H1 (cell line): ENCODE measurements around the gene RIPOR3. TPM values are rescaled to one million over a fixed set of nuclear protein-coding genes. Genes with fewer than 3 reads are reported as not detected.

ENCODE experiments used
- CTCF ChIA-PET: fragments of 300-600 bp; sonication (Branson Sonifier 250); formaldehyde crosslinking; loops from one replicate; lab custom pipeline; 2021; ENCODE audit not compliant: partially characterized antibody; lab: Charles Lee
- POLR2A ChIA-PET: fragments of 300-600 bp; sonication (Branson Sonifier 250); formaldehyde crosslinking; loops from one replicate; lab custom pipeline; 2021; ENCODE audit warnings: inconsistent platforms; ENCODE audit not compliant: partially characterized antibody; lab: Charles Lee
- DNase-seq, 2 experiments: peaks; one replicate each; pipeline versions ENCODE4 v3.0.0 to v3.0.0-alpha.2; 2010 to 2022; ENCODE audit warnings: low spot score in 2 of 2, low read depth in 1 of 2, mixed read lengths in 1 of 2
- FAIRE-seq: peaks from 2 replicates; lab custom pipeline; 2011; peaks lifted over from hg19 to GRCh38; lab: Jason Lieb, UNC
- H2AFZ ChIP-seq: 2 replicates; pipeline ENCODE4 v1.8.1; 2012; ENCODE audit warnings: low read length, inconsistent platforms
- H2AK5ac ChIP-seq: 2 replicates; pipeline ENCODE4 v1.6.1; 2013; ENCODE audit warnings: low read depth, low read length
- H2BK120ac ChIP-seq: replicated peaks from 2 replicates; pipeline ENCODE3; 2013; ENCODE audit warnings: low read depth, low read length, inconsistent platforms
- H2BK12ac ChIP-seq: 2 replicates; pipeline ENCODE4 v1.6.1; 2013; ENCODE audit warnings: low read depth, low read length
- H2BK15ac ChIP-seq: 2 replicates; pipeline ENCODE4 v1.6.1; 2013; ENCODE audit warnings: low read length
- H2BK20ac ChIP-seq: 2 replicates; pipeline ENCODE4 v1.6.1; 2013; ENCODE audit warnings: low read length
- H2BK5ac ChIP-seq: 2 replicates; pipeline ENCODE4 v1.6.1; 2013; ENCODE audit warnings: low read depth, low read length
- H3K14ac ChIP-seq: 2 replicates; pipeline ENCODE4 v1.6.1; 2013; ENCODE audit warnings: inconsistent platforms; ENCODE audit not compliant: insufficient read length
- H3K18ac ChIP-seq: 2 replicates; pipeline ENCODE4 v1.6.1; 2013; ENCODE audit warnings: low read length; ENCODE audit errors: extremely low read depth
- H3K23ac ChIP-seq: 2 replicates; pipeline ENCODE4 v1.6.1; 2013; ENCODE audit warnings: inconsistent platforms; ENCODE audit not compliant: insufficient read length
- H3K23me2 ChIP-seq: 2 replicates; pipeline ENCODE4 v1.6.1; 2013; ENCODE audit warnings: low read depth, low read length
- H3K27ac ChIP-seq: 2 replicates; pipeline ENCODE4 v1.6.1; 2011; ENCODE audit warnings: low read depth, low read length, inconsistent platforms
- H3K27me3 ChIP-seq, 4 experiments: replicated peaks in 1 of 4; 1 replicate in 1 of 4; 2 replicates in 3 of 4; pipeline versions ENCODE4 v1.6.1 to v1.8.1; 2011 to 2013; ENCODE audit warnings: low read length in 3 of 4, mild to moderate bottlenecking in 3 of 4, inconsistent platforms in 2 of 4, mixed read lengths in 2 of 4, moderate library complexity in 1 of 4; ENCODE audit not compliant: control insufficient read depth in 3 of 4, insufficient read depth in 3 of 4; ENCODE audit errors: extremely low read depth in 1 of 4
- H3K36me3 ChIP-seq, 4 experiments: 2 replicates each; pipeline versions ENCODE4 v1.6.1 to v1.8.1; 2011 to 2013; ENCODE audit warnings: mild to moderate bottlenecking in 4 of 4, low read length in 3 of 4, moderate library complexity in 2 of 4, control low read depth in 1 of 4, inconsistent platforms in 1 of 4; ENCODE audit not compliant: insufficient read depth in 4 of 4, control insufficient read depth in 2 of 4
- H3K4ac ChIP-seq: replicated peaks from 2 replicates; pipeline ENCODE3; 2013; ENCODE audit warnings: low read length, low read depth, mixed read lengths, inconsistent platforms; ENCODE audit not compliant: insufficient read length
- H3K4me1 ChIP-seq, 4 experiments: replicated peaks in 1 of 4; 1 replicate in 1 of 4; 2 replicates in 3 of 4; pipeline versions ENCODE4 v1.6.1 to v1.8.1; 2011 to 2013; ENCODE audit warnings: low read length in 3 of 4, inconsistent platforms in 2 of 4, mixed read lengths in 1 of 4; ENCODE audit not compliant: insufficient read depth in 4 of 4, control insufficient read depth in 3 of 4
- H3K4me2 ChIP-seq, 2 experiments: 2 replicates each; pipeline versions ENCODE4 v1.6.1 to v1.8.1; 2011 to 2013; ENCODE audit warnings: low read depth in 2 of 2, low read length in 2 of 2, control low read depth in 1 of 2, inconsistent platforms in 1 of 2, mild to moderate bottlenecking in 1 of 2; ENCODE audit not compliant: insufficient read depth in 1 of 2
- H3K4me3 ChIP-seq, 4 experiments: fragments of 200-600, 300-600 bp in 1 of 4; sonication (generic), shearing (Covaris generic), sonication (Bioruptor Twin) in 1 of 4; 2 replicates each; pipeline versions ENCODE4 v1.5.1 to v1.8.1; 2011 to 2016; ENCODE audit warnings: low read length in 4 of 4, low read depth in 3 of 4, control low read depth in 2 of 4, inconsistent platforms in 2 of 4, mild to moderate bottlenecking in 2 of 4, mixed read lengths in 1 of 4, moderate library complexity in 1 of 4; ENCODE audit not compliant: insufficient read depth in 2 of 4; ENCODE audit errors: extremely low read depth in 1 of 4
- H3K56ac ChIP-seq: replicated peaks from 2 replicates; pipeline ENCODE3; 2013; ENCODE audit warnings: low read depth, mild to moderate bottlenecking, mixed read lengths, low read length, inconsistent platforms; ENCODE audit not compliant: insufficient read length
- H3K79me1 ChIP-seq: 2 replicates; pipeline ENCODE4 v1.6.1; 2013; ENCODE audit warnings: low read depth, low read length, control low read depth
- H3K79me2 ChIP-seq, 2 experiments: 2 replicates each; pipeline versions ENCODE4 v1.6.1 to v1.8.1; 2012 to 2013; ENCODE audit warnings: low read length in 2 of 2, mild to moderate bottlenecking in 2 of 2, inconsistent platforms in 1 of 2; ENCODE audit not compliant: insufficient read depth in 2 of 2, control insufficient read depth in 1 of 2
- H3K9ac ChIP-seq, 4 experiments: replicated peaks in 1 of 4; 1 replicate in 1 of 4; 2 replicates in 3 of 4; pipeline versions ENCODE4 v1.6.1 to v1.8.1; 2011 to 2013; ENCODE audit warnings: low read depth in 3 of 4, low read length in 3 of 4, control low read depth in 2 of 4, mild to moderate bottlenecking in 2 of 4, moderate library complexity in 2 of 4, inconsistent platforms in 1 of 4; ENCODE audit errors: extremely low read depth in 1 of 4
- H3K9me3 ChIP-seq, 2 experiments: 2 replicates each; pipeline versions ENCODE4 v1.6.1 to v1.8.1; 2012 to 2013; ENCODE audit warnings: mild to moderate bottlenecking in 2 of 2, moderate library complexity in 2 of 2, control low read depth in 1 of 2, inconsistent platforms in 1 of 2, low read depth in 1 of 2, low read length in 1 of 2, mixed read lengths in 1 of 2; ENCODE audit not compliant: insufficient read depth in 2 of 2
- H4K20me1 ChIP-seq, 2 experiments: replicated peaks in 1 of 2; 2 replicates each; pipeline versions ENCODE3 to v1.8.1; 2011 to 2013; ENCODE audit warnings: inconsistent platforms in 2 of 2, low read length in 2 of 2, mild to moderate bottlenecking in 1 of 2; ENCODE audit not compliant: insufficient read depth in 2 of 2, control insufficient read depth in 1 of 2
- H4K5ac ChIP-seq: 2 replicates; pipeline ENCODE4 v1.6.1; 2013; ENCODE audit warnings: low read length, low read depth, mixed read lengths, inconsistent platforms; ENCODE audit not compliant: insufficient read length
- H4K8ac ChIP-seq: 2 replicates; pipeline ENCODE4 v1.8.0; 2013; ENCODE audit warnings: mild to moderate bottlenecking, moderate library complexity, low read length, inconsistent platforms; ENCODE audit not compliant: insufficient read depth; ENCODE audit errors: extremely low read depth
- H4K91ac ChIP-seq: replicated peaks from 2 replicates; pipeline ENCODE3; 2013; ENCODE audit warnings: low read length, mixed read lengths, inconsistent platforms; ENCODE audit not compliant: insufficient read length
- CBX5 ChIP-seq: fragments of 300-800, 300-1000 bp; sonication (generic); IDR thresholded peaks from 2 replicates; pipeline ENCODE4 v1.7.1; 2016; ENCODE audit warnings: antibody characterized with exemption, low read length, low read depth
- RAD21 ChIP-seq, 2 experiments: IDR thresholded peaks in 1 of 2; conservative IDR thresholded peaks in 1 of 2; 2 replicates each; pipeline ENCODE4 v1.6.1; 2011; ENCODE audit warnings: low read depth in 2 of 2, low read length in 2 of 2, improper control_type of control experiment in 1 of 2, inconsistent platforms in 1 of 2, mild to moderate bottlenecking in 1 of 2, moderate library complexity in 1 of 2
- WGBS, 2 experiments: shearing (Covaris generic) in 1 of 2; methylation state at CpG; one replicate each; pipeline versions ENCODE4 v1.1.6 to v1.1.7; 2013 to 2015; ENCODE audit warnings: low lambda C conversion rate in 2 of 2, mixed read lengths in 2 of 2, inconsistent platforms in 1 of 2, low coverage in 1 of 2, missing lambda C conversion rate in 1 of 2; ENCODE audit not compliant: insufficient replicate concordance in 2 of 2, insufficient coverage in 1 of 2, insufficient read length in 1 of 2; ENCODE audit errors: extremely low coverage in 1 of 2, missing lambda C conversion rate in 1 of 2; 5-methylcytosine and 5-hydroxymethylcytosine counted together
- polyA plus RNA-seq, 7 experiments: library from polyadenylated mRNA; depleted of rRNA in 3 of 7; stranded (reverse) in 5 of 7; unstranded in 2 of 7; fragments of >200 nt in 5 of 7; fragments of 200-250 nt in 2 of 7; gene quantifications; 1 replicate in 5 of 7; 2 replicates in 1 of 7; 4 replicates in 1 of 7; pipeline versions ENCODE4 v1.2.1 to v1.2.3, GENCODE V29; 2011 to 2013; ENCODE audit warnings: missing spikeins in 2 of 7, mixed read lengths in 2 of 7
- total RNA-seq: library from RNA; stranded (reverse); fragmentation: NEBNext Ultra II Directional; extraction: Animal tissue kit (Norgen Biotek cat#: 25700); gene quantifications from 2 replicates; pipeline ENCODE4 v1.2.1, GENCODE V29; 2021
- TF ChIP-seq, protein P1 (sequence below), 3 experiments: IDR thresholded peaks; 1 replicate in 2 of 3; 2 replicates in 1 of 3; pipeline versions ENCODE4 v1.5.1 to v1.6.1; 2011; ENCODE audit warnings: low read length in 3 of 3, mild to moderate bottlenecking in 3 of 3, inconsistent platforms in 2 of 3, low read depth in 1 of 3, moderate library complexity in 1 of 3; ENCODE audit not compliant: insufficient read depth in 1 of 3; ENCODE audit errors: control extremely low read depth in 1 of 3

The RIPOR3 gene
- total and polyA plus RNA-seq, 2 of the 8 experiments (the other 6 are each of a cell fraction or from before 2014, with no cell fraction given): 3.6 to 4.5 TPM

DNA sequence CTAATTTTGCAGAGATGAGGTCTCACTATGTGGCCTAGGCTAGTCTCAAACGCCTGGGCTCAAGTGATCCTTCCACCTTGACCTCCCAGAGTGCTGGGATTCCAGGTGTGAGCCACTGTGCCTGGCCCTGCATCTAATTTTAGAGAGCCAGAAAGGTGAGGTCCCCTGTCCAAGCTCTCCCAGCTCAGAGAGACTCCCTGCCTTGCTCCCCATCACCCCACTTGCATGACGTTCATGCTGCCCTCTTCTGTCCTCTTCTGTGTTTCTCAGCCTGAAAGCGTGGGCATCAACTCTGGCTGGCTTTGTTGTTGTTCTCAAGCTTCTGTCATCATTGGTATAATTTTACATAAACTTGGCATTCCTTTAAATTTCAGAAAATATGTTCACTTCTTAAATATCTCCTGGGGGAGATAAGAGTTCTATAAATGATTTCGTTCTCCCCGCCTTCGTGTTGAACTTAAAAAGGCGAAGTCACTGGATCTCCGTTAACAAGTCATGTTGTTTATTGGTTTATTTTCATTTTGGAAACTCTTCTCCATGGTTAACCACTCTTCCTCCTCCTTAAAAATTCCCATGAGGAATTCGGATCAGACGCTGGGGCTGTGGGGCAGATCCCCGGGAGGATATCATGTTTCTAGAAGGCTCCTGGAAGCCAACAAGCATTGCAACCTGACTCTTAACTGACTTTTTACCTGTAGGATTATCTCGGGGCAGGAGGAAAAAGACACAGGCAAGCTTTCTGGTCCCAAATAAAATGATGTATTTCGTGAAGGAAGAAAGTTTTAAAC, 26.8 kb upstream of the RIPOR3 start:
- Histone ChIP-seq H3K4me3 (no peak overlapping the region), H3K4ac (no peak overlapping the region), H2BK12ac (no peak overlapping the region), H3K23me2 (no peaks in the 10 kb centered on the region), H4K20me1 (no peaks in the 10 kb centered on the region), H3K36me3 (no peaks in the 10 kb centered on the region), H3K14ac (no peak overlapping the region), H2AK5ac (no peak overlapping the region), H3K9ac (no peak overlapping the region), H3K27me3 (no peaks in the 10 kb centered on the region), H3K27ac (no peak overlapping the region), H3K79me1 (no peaks in the 10 kb centered on the region), H2AFZ (peak overlapping the region; percentile 90), H3K4me1 (peaks cover 0 to 3% (median 1%) of the 10 kb centered on the region in 4 experiments; a peak in 1 of 7 replicates), H2BK20ac (no peak overlapping the region), H2BK15ac (no peak overlapping the region), H3K9me3 (no peaks in the 10 kb centered on the region), H3K23ac (no peak overlapping the region), H2BK120ac (no peak overlapping the region), H3K18ac (no peak overlapping the region), H4K8ac (no peak overlapping the region), H3K56ac (no peak overlapping the region), H3K4me2 (no peak overlapping the region), H3K79me2 (no peaks in the 10 kb centered on the region), H2BK5ac (no peak overlapping the region), H4K91ac (no peak overlapping the region), H4K5ac (no peak overlapping the region)
- 57% methylated on average over 13 of the region's 13 CpGs; no CpG with 5 or more reads in 1 of the 2 experiments for WGBS, 2 experiments
- ChIA-PET CTCF (interaction anchor here (0.6 to 8.9 kb wide), 21 partner anchors 9 to 95 kb away, joined by 3 to 61 read pairs (median 5); partner anchors contain the start of genes PARD6B and RIPOR3), POLR2A (interaction anchor here (0.6 to 1.4 kb wide), 6 partner anchors 12 to 170 kb away, joined by 3 to 5 read pairs (median 3); partner anchors contain the start of gene PARD6B)
- DNase-seq (no peak), FAIRE-seq (no peak)
- TF ChIP-seq, protein P1, sequence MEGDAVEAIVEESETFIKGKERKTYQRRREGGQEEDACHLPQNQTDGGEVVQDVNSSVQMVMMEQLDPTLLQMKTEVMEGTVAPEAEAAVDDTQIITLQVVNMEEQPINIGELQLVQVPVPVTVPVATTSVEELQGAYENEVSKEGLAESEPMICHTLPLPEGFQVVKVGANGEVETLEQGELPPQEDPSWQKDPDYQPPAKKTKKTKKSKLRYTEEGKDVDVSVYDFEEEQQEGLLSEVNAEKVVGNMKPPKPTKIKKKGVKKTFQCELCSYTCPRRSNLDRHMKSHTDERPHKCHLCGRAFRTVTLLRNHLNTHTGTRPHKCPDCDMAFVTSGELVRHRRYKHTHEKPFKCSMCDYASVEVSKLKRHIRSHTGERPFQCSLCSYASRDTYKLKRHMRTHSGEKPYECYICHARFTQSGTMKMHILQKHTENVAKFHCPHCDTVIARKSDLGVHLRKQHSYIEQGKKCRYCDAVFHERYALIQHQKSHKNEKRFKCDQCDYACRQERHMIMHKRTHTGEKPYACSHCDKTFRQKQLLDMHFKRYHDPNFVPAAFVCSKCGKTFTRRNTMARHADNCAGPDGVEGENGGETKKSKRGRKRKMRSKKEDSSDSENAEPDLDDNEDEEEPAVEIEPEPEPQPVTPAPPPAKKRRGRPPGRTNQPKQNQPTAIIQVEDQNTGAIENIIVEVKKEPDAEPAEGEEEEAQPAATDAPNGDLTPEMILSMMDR (IDR thresholded peaks at IDR 0.05; ENCODE audit: control extremely low read depth in 1 of 3, insufficient read depth in 1 of 3, low read depth in 1 of 3, low read length in 3 of 3): peak; percentile 25 to 51 (median 45); a peak in 3 of 4 replicates
- TF ChIP-seq CBX5 (no peak), RAD21 (IDR thresholded peaks at IDR 0.05 in 1 of 2, conservative IDR thresholded peaks at IDR 0.05 in 1 of 2; ENCODE audit: low read depth in 2 of 2, low read length in 2 of 2) (peak; percentile 38 to 64)
